IMR-90 (cell line): ENCODE data around the gene AJAP1. TPM values are rescaled to one million over a fixed set of nuclear protein-coding genes. Genes with fewer than 3 reads are reported as not detected.

ENCODE experiments used
- ATAC-seq: fragments of 200-7000 bp; cut with Tn5 transposase; 2 replicates; pipeline ENCODE4 v1.9.1; 2020; ENCODE audit warnings: low read depth, mild to moderate bottlenecking, moderate library complexity
- BruUV-seq: library from RNA; stranded (reverse); fragments of 400-500 nt; replicated peaks from 2 replicates; lab custom pipeline; 2021; lab: Mats Ljungman, UMichigan
- CTCF ChIA-PET: fragments of 300-600 bp; formaldehyde crosslinking; extraction: SDS; loops from one replicate; lab custom pipeline; 2021; ENCODE audit warnings: antibody characterized with exemption; lab: Yijun Ruan, JAX
- POLR2A ChIA-PET: fragments of 300-600 bp; sonication (Branson Sonifier 250); formaldehyde crosslinking; loops from one replicate; lab custom pipeline; 2022; ENCODE audit warnings: antibody characterized with exemption; ENCODE audit not compliant: unreplicated experiment; lab: Charles Lee
- DNase-seq: peaks from one replicate; pipeline ENCODE4 v3.0.0; 2013
- H2AFZ ChIP-seq: replicated peaks from 2 replicates; pipeline ENCODE3; 2013; ENCODE audit warnings: low read length, mild to moderate bottlenecking; ENCODE audit not compliant: poor library complexity
- H2AK5ac ChIP-seq: 2 replicates; pipeline ENCODE4 v1.6.1; 2013; ENCODE audit warnings: low read depth, low read length, inconsistent platforms
- H2AK9ac ChIP-seq: replicated peaks from 2 replicates; pipeline ENCODE3; 2013; ENCODE audit warnings: mild to moderate bottlenecking, low read depth, low read length, moderate library complexity; ENCODE audit not compliant: poor library complexity
- H2BK120ac ChIP-seq: 2 replicates; pipeline ENCODE4 v1.6.1; 2013; ENCODE audit warnings: low read depth, low read length, inconsistent platforms
- H2BK15ac ChIP-seq: 3 replicates; pipeline ENCODE4 v1.6.1; 2013; ENCODE audit warnings: low read depth, low read length, inconsistent platforms
- H2BK20ac ChIP-seq: 2 replicates; pipeline ENCODE4 v1.6.1; 2013; ENCODE audit warnings: low read depth, mild to moderate bottlenecking, inconsistent platforms, low read length, moderate library complexity
- H2BK5ac ChIP-seq: 2 replicates; pipeline ENCODE4 v1.6.1; 2013; ENCODE audit warnings: mild to moderate bottlenecking, low read depth, low read length, inconsistent platforms; ENCODE audit not compliant: poor library complexity, severe bottlenecking
- H3K14ac ChIP-seq: replicated peaks from 2 replicates; pipeline ENCODE4 v1.6.1; 2013; ENCODE audit warnings: low read depth, low read length, inconsistent platforms
- H3K18ac ChIP-seq: 2 replicates; pipeline ENCODE4 v1.6.1; 2013; ENCODE audit warnings: low read depth, low read length, control low read depth
- H3K23ac ChIP-seq: 2 replicates; pipeline ENCODE4 v1.6.1; 2013; ENCODE audit warnings: low read depth, low read length, inconsistent platforms
- H3K27ac ChIP-seq: 2 replicates; pipeline ENCODE4 v1.5.1; 2013; ENCODE audit warnings: mild to moderate bottlenecking, control low read depth, low read length; ENCODE audit not compliant: insufficient read depth
- H3K27me3 ChIP-seq: 2 replicates; pipeline ENCODE4 v1.6.1; 2013; ENCODE audit warnings: low read length; ENCODE audit not compliant: control insufficient read depth, insufficient read depth
- H3K36me3 ChIP-seq: 2 replicates; pipeline ENCODE4 v1.6.1; 2013; ENCODE audit warnings: low read length, mixed read lengths; ENCODE audit not compliant: control insufficient read depth, insufficient read depth
- H3K4ac ChIP-seq: 2 replicates; pipeline ENCODE4 v1.6.1; 2013; ENCODE audit warnings: low read depth, low read length, inconsistent platforms
- H3K4me1 ChIP-seq: 2 replicates; pipeline ENCODE4 v1.6.1; 2013; ENCODE audit warnings: low read length, mixed read lengths; ENCODE audit not compliant: control insufficient read depth, insufficient read depth
- H3K4me2 ChIP-seq: 2 replicates; pipeline ENCODE4 v1.6.1; 2013; ENCODE audit warnings: low read depth, mild to moderate bottlenecking, control low read depth, low read length, moderate library complexity
- H3K4me3 ChIP-seq: 2 replicates; pipeline ENCODE4 v1.5.1; 2013; ENCODE audit warnings: low read depth, mild to moderate bottlenecking, control low read depth, low read length, moderate library complexity; ENCODE audit not compliant: insufficient read depth
- H3K56ac ChIP-seq: 2 replicates; pipeline ENCODE4 v1.6.1; 2013; ENCODE audit warnings: low read length, inconsistent platforms; ENCODE audit not compliant: insufficient read depth; ENCODE audit errors: extremely low read depth
- H3K79me1 ChIP-seq, 2 experiments: 2 replicates each; pipeline ENCODE4 v1.6.1; 2013; ENCODE audit warnings: low read length in 2 of 2, inconsistent platforms in 1 of 2, low read depth in 1 of 2
- H3K9ac ChIP-seq: 2 replicates; pipeline ENCODE4 v1.6.1; 2013; ENCODE audit warnings: low read depth, low read length, control low read depth
- H3K9me1 ChIP-seq: 2 replicates; pipeline ENCODE4 v1.6.1; 2013; ENCODE audit warnings: low read length, inconsistent platforms; ENCODE audit not compliant: insufficient read depth
- H3K9me3 ChIP-seq: 2 replicates; pipeline ENCODE4 v1.6.1; 2013; ENCODE audit warnings: low read length; ENCODE audit not compliant: control insufficient read depth, insufficient read depth
- H4K20me1 ChIP-seq: 2 replicates; pipeline ENCODE4 v1.6.1; 2013; ENCODE audit warnings: low read length, inconsistent platforms; ENCODE audit not compliant: insufficient read depth
- H4K5ac ChIP-seq: 2 replicates; pipeline ENCODE4 v1.6.1; 2013; ENCODE audit warnings: mild to moderate bottlenecking, low read depth, low read length, control low read depth
- H4K8ac ChIP-seq, 2 experiments: 2 replicates each; pipeline ENCODE4 v1.6.1; 2013; ENCODE audit warnings: low read depth in 2 of 2, low read length in 2 of 2, control low read depth in 1 of 2, inconsistent platforms in 1 of 2
- H4K91ac ChIP-seq: 2 replicates; pipeline ENCODE4 v1.6.1; 2013; ENCODE audit warnings: low read depth, low read length, inconsistent platforms; ENCODE audit not compliant: insufficient read depth
- BHLHE40 ChIP-seq: fragments of 150-350 bp; IDR thresholded peaks from 2 replicates; pipeline ENCODE4 v1.6.1; 2016; ENCODE audit warnings: mild to moderate bottlenecking, low read depth, low read length
- CEBPB ChIP-seq: IDR thresholded peaks from 2 replicates; pipeline ENCODE4 v1.6.1; 2012; ENCODE audit warnings: low read depth, low read length, improper control_type of control experiment
- FOS ChIP-seq: fragments of 150-350 bp; IDR thresholded peaks from 2 replicates; pipeline ENCODE4 v1.6.1; 2016; ENCODE audit warnings: low read depth, low read length
- MXI1 ChIP-seq: IDR thresholded peaks from 2 replicates; pipeline ENCODE4 v1.6.1; 2012; ENCODE audit warnings: low read depth, mild to moderate bottlenecking, low read length, moderate library complexity, borderline replicate concordance
- NFE2L2 ChIP-seq: fragments of 150-350 bp; IDR thresholded peaks from 2 replicates; pipeline ENCODE4 v1.6.1; 2016; ENCODE audit warnings: low read depth, mild to moderate bottlenecking, low read length
- RAD21 ChIP-seq: IDR thresholded peaks from 2 replicates; pipeline ENCODE4 v1.6.1; 2012; ENCODE audit warnings: low read length, improper control_type of control experiment
- RFX5 ChIP-seq: IDR thresholded peaks from 2 replicates; pipeline ENCODE4 v1.8.0; 2012; ENCODE audit warnings: low read depth, mild to moderate bottlenecking, low read length, moderate library complexity
- SMC3 ChIP-seq: fragments of 150-350 bp; IDR thresholded peaks from 2 replicates; pipeline ENCODE4 v1.6.1; 2016; ENCODE audit warnings: low read depth, mild to moderate bottlenecking, antibody characterized with exemption, low read length, moderate library complexity
- WGBS, 2 experiments: methylation state at CpG; one replicate each; pipeline versions ENCODE4 v1.1.5 to v1.1.7; 2013; ENCODE audit warnings: missing lambda C conversion rate in 2 of 2; ENCODE audit not compliant: insufficient read length in 1 of 2; ENCODE audit errors: extremely low coverage in 2 of 2; 5-methylcytosine and 5-hydroxymethylcytosine counted together
- dilution Hi-C: fragments of 300-500 bp; cut with HindIII; formaldehyde crosslinking; loops from one replicate; pipeline ENCODE4 v1.14.3; 2018; ENCODE audit warnings: low sequenced_read_pairs; ENCODE audit not compliant: unreplicated experiment
- in situ Hi-C: fragments of 300-500 bp; cut with MboI; formaldehyde crosslinking; loops from 3 replicates; pipeline ENCODE4 v1.14.3; 2019; ENCODE audit warnings: low sequenced_read_pairs, inconsistent platforms, mixed read lengths
- intact Hi-C: fragments of 100-400 bp; cut with micrococcal nuclease; formaldehyde crosslinking; loops from 2 replicates; pipeline ENCODE4 v1.10.0; 2022
- polyA plus RNA-seq, 3 experiments: library from polyadenylated mRNA; depleted of rRNA; stranded (reverse); fragments of >200 nt; gene quantifications; 2 replicates each; pipeline ENCODE4 v1.2.3, GENCODE V29; 2012; ENCODE audit warnings: low replicate concordance in 1 of 3
- total RNA-seq: library from RNA; depleted of rRNA; stranded (reverse); fragments of >200 nt; gene quantifications from 2 replicates; pipeline ENCODE4 v1.2.3, GENCODE V29; 2012
- TF ChIP-seq, protein P1 (sequence below): conservative IDR thresholded peaks from 2 replicates; pipeline ENCODE4 v1.5.1; 2012; ENCODE audit warnings: mild to moderate bottlenecking, low read depth, low read length, improper control_type of control experiment

Gene AJAP1
- total and polyA plus RNA-seq, 2 of the 4 experiments (the other 2 are of a cell fraction), result under 0.01 to 0.02 TPM

DNA sequence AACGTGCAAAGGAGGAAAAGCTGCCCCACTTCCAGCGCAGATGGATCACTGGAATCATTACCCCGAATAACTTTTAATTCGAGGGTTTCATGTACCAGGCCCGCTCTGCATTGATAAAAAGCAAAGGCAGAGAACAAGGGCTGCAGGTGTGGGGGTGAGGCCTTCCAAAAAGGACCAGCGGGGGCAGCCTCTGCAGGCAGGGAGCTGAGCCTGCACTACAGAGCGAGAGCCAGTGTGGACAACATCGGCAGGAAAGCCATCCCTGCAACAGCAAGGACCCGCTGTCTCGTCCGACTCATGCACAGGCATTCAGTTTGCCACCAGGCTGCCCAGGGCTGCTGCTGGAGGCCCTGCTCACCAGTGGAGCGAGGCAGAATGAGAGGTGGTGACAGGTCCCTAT, 27.1 kb upstream of the AJAP1 start:
- H2AK9ac ChIP-seq, result no peak overlapping the region
- H3K4me2 ChIP-seq, result no peak overlapping the region
- H2AFZ ChIP-seq, result no peak overlapping the region
- no peak overlapping the region for H3K14ac ChIP-seq
- no peak overlapping the region for H4K5ac ChIP-seq
- H3K18ac ChIP-seq, result no peak overlapping the region
- H3K4ac ChIP-seq, result no peak overlapping the region
- H2BK5ac ChIP-seq, result no peak overlapping the region
- in situ Hi-C loops, result no loop called here
- no peak overlapping the region for H4K91ac ChIP-seq
- H2BK120ac ChIP-seq, result no peak overlapping the region
- dilution Hi-C loops, result no loop called here
- WGBS, 2 experiments, result 50% methylated on average over 4 of the region's 12 CpGs; no CpG with 5 or more reads in 1 of the 2 experiments
- no peak for DNase-seq
- H3K79me1 ChIP-seq, result no peaks in the 10 kb centered on the region
- H3K27me3 ChIP-seq, result no peaks in the 10 kb centered on the region
- H3K9me1 ChIP-seq, result no peaks in the 10 kb centered on the region
- no peaks in the 10 kb centered on the region for H3K36me3 ChIP-seq
- ATAC-seq, result no peak
- no peak overlapping the region for H3K4me3 ChIP-seq
- no peak overlapping the region for H2AK5ac ChIP-seq
- no peak overlapping the region for H2BK20ac ChIP-seq
- H3K56ac ChIP-seq, result no peak overlapping the region
- H3K9ac ChIP-seq, result no peak overlapping the region
- H4K8ac ChIP-seq, result no peak overlapping the region
- H3K9me3 ChIP-seq, result peaks cover 67% of the 10 kb centered on the region
- no peak overlapping the region for H3K23ac ChIP-seq
- ChIA-PET CTCF (no interaction called here), POLR2A (no interaction called here)
- BruUV-seq, result no TSS peak
- no peaks in the 10 kb centered on the region for H4K20me1 ChIP-seq
- no peak for TF ChIP-seq MXI1
- no peak for TF ChIP-seq SMC3
- no peak for TF ChIP-seq CEBPB
- TF ChIP-seq, protein P1, sequence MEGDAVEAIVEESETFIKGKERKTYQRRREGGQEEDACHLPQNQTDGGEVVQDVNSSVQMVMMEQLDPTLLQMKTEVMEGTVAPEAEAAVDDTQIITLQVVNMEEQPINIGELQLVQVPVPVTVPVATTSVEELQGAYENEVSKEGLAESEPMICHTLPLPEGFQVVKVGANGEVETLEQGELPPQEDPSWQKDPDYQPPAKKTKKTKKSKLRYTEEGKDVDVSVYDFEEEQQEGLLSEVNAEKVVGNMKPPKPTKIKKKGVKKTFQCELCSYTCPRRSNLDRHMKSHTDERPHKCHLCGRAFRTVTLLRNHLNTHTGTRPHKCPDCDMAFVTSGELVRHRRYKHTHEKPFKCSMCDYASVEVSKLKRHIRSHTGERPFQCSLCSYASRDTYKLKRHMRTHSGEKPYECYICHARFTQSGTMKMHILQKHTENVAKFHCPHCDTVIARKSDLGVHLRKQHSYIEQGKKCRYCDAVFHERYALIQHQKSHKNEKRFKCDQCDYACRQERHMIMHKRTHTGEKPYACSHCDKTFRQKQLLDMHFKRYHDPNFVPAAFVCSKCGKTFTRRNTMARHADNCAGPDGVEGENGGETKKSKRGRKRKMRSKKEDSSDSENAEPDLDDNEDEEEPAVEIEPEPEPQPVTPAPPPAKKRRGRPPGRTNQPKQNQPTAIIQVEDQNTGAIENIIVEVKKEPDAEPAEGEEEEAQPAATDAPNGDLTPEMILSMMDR, result no peak
- TF ChIP-seq RAD21, result no peak
- no peak for TF ChIP-seq NFE2L2
- TF ChIP-seq BHLHE40, result no peak
- no peak for TF ChIP-seq FOS
- TF ChIP-seq RFX5, result no peak
- intact Hi-C loops, result no loop called here
- no peak overlapping the region for H3K27ac ChIP-seq
- no peaks in the 10 kb centered on the region for H3K4me1 ChIP-seq
- H2BK15ac ChIP-seq, result no peak overlapping the region
